NK-92 (cell line): ENCODE measurements around the gene KLHDC2.
"Not testable (repeated sequence)": the region's sequence is repeated elsewhere in the genome, so short reads cannot be mapped to it uniquely, and the experiment has no call there.

Experiments used
- DNase-seq: peaks from one replicate; lab custom pipeline; 2025; ENCODE audit not compliant: unreplicated experiment; lab: John Stamatoyannopoulos, UW

The KLHDC2 gene, protein sequence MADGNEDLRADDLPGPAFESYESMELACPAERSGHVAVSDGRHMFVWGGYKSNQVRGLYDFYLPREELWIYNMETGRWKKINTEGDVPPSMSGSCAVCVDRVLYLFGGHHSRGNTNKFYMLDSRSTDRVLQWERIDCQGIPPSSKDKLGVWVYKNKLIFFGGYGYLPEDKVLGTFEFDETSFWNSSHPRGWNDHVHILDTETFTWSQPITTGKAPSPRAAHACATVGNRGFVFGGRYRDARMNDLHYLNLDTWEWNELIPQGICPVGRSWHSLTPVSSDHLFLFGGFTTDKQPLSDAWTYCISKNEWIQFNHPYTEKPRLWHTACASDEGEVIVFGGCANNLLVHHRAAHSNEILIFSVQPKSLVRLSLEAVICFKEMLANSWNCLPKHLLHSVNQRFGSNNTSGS

GRCh38 chr14:49767571-49768300 lies at the start of gene KLHDC2:
Gene KLHDC2 (plus strand): TSS chr14:49768153. CDS start chr14:49768469, 316 bp downstream.
- peak; percentile 24 for DNase-seq

GRCh38 chr14:49720744-49721143 lies 47.2 kb upstream of the KLHDC2 start:
- no peak for DNase-seq

- not testable (repeated sequence) for DNase-seq
These were observed 46.1 kb upstream of the KLHDC2 start for GRCh38 chr14:49721733-49722435.

DNA sequence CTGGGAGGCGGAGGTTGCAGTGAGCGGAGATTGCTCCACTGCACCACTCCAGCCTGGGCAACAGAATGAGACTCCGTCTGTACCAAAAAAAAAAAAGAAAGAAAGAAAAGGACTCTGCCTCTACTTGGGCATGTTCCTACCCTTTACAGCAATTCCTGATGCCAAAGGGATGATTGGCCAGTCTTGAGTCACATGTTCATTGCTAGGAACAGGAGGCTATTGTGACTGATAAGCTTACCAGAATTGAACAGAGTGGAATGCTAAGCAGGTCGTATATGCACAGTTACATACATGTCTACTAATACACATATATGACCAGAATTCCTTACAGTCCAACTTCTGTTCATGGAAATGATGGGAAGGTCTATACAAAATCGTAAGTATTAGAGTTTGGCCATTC lies 40.8 kb upstream of the KLHDC2 start:
- no peak for DNase-seq

DNA sequence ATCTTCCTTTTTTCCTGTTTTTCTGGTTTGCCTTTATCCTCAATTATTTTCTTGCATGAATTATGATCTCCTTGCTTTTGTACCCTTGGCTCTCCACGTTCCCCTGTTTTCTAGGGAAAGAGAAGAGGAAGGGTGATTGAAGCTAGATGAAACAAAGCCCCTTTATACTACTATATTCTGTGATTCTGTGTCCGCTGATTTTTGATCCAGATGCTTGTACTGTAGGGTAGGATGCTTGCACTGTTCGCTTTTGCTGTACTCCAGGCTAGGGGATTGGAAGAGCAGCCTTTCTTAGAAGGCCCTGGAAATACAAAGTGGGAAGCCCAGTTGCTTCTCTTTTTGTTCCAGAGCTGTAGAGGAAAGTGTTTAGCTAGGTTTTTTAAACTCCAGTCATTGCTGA lies 35.1 kb upstream of the KLHDC2 start:
- no peak for DNase-seq

DNA sequence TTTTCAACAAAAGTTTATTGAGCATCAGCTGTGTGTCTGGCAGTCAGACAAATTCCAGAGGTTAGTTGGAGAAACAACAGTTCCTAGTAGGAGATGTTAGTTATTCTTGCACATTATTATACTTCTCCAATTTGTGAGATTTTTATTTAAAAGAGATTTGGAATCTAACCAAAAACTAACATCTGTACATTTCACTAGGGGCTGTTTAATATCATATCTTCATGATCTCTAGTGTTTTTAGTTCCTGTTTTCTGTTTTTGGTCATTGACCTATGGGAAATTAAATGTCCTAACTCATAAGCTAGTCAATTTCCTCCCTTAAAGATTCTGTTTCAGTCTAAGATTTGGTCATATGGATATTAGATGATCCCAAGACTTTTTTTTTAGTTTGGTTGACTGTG lies 34.1 kb upstream of the KLHDC2 start:
- no peak for DNase-seq

GRCh38 chr14:49735669-49736068 lies 32.3 kb upstream of the KLHDC2 start:
- DNase-seq: not testable (repeated sequence)

DNA sequence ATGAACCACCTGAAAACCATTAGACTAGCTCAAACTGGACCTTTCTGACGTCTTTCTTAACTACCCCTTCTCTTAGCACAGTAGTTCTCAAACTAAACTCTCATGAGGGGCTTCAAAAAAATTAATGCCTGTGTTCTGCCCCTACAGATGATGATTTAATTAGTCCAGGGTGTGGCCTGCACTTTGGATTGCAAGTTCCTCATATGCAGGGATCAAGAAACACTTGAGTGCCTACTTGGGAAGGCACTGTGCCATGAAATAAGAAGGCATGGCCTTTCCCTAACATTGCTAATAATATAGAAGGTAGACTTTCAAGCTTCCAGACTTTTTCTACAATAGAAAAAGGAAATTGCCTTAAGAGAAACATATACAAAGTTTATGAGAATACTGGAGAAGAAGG lies 22.8 kb upstream of the KLHDC2 start:
- DNase-seq: no peak

DNA sequence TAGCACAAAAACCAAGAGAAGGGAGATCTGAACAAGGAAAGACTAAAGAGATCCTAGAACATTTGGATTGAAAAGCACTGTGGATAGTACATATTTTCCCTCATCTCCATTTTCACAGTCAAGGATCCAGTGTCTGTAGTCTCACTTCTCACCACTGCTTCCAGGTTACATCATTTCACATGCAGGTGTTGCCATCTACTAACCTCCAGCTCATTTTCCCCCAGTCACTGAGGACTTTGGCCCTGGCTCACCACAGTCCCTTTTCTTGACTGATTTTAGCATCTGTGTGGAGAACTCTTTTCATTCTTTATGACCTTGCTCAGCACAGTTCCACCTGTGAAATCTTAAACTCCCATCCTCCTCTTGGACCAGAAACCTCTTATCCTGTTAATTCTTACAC lies 21.5 kb upstream of the KLHDC2 start:
- not testable (repeated sequence) for DNase-seq

GRCh38 chr14:49754570-49755097 lies 13.3 kb upstream of the KLHDC2 start:
- DNase-seq: no peak

DNA sequence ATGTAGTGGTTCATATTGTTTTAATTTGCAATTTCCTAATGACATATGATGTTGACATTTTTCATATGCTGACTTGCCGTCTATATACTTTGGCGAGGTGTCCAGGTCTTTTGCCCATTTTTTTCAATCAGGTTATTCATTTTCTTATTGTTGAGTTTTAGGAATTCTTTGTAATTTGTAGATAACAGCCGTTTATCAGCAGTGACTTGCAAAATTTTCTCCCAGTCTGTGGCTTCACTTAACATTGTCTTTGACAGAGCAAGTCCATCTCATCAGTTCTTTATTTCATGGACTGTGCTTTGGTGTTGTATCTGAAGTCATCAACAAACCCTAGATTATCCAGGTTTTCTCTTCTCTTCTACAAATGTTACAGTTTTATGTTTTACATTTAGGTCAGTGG lies 12.6 kb upstream of the KLHDC2 start:
- DNase-seq: no peak

- DNase-seq: no peak
These were observed 6.0 kb upstream of the KLHDC2 start for GRCh38 chr14:49761839-49762551.

DNA sequence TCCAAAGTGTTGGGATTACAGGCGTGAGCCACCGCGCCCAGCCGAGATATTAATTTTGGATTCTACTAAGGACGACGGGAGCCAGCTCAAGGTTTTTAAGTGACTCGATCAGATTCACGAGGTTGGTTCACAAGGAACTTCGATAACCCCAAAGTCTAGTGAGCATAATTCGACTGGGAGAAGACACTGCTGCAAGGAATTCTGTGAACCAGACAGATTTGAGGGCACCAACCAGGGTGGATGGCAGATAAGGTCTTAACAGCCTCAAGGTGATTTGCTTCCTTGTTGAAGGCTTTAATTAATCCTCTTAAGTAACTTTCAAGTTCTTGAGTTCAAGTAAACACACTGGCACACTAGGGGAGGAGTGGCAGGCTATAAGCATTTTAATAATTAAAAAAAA lies 1.1 kb upstream of the KLHDC2 start:
- no peak for DNase-seq

DNA sequence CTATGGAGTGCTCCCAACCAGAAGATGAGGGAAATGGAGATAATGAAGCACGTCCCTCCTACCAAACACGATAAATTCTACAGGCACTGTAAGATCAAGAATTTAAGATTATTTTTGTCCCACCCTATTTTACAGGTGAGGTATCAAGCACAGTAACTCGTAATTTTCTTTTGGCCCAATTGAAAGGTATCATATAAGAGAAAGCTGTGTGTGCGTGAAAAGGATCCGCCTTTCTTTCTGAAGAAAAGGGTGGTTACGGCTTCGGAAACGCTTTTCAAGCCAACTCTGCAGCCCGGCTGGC lies 733 bp upstream of the KLHDC2 start:
- no peak for DNase-seq

GRCh38 chr14:49768301-49769121 lies 558 bp downstream of the KLHDC2 start:
- no peak for DNase-seq

DNA sequence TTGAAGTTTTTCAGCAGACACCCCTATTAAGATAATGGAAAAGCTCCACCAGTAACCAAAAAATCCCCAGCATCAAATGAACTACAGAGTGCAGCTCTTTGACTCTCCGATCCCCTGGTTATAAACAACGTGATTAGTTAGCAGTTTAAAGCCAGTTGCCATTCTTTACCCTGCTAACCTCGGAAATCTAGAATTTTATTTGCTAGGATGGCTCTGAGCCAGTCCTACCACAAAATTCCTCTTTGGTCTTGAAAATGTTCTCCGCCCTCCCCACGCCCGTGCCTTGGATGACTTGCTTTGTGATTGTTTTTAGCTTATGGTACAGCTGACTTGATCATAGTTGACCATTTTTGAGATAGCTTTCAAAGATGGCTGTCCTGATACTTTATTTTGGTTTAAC lies 1.2 kb downstream of the KLHDC2 start:
- no peak for DNase-seq

- DNase-seq: no peak
These were observed 1.7 kb downstream of the KLHDC2 start for GRCh38 chr14:49769581-49770211.

DNA sequence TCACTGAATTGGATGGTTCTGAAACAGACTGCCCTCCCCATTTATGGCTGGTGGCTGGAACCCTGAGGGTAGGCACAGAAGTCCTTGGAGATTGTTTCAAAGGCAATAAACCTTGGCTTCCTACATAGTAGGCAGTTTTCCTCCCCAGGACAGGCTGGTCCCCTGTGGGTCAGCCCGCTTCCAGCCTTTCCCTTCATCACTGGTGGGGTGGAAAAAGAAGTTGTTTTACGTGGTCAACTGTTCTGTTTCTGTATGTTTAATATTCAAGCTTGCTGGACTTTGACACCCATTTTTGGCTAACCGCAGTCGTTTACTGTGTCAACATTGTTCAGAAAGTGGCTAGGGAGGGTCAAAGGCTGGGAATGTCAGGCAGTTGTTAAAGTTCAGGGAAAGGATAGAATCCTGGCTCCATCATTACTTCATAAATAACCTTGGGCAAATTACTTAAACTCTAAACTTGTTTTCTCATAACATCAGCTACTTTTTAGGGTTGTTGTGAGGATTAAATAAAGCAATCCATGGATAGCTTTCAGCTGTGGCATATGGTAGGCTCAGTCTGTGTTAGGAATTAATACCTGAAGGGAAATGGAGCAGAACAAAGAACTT lies 2.4 kb downstream of the KLHDC2 start:
- no peak for DNase-seq

GRCh38 chr14:49771691-49772090 lies 3.7 kb downstream of the KLHDC2 start:
- DNase-seq: not testable (repeated sequence)
